ACHN (cell line): ENCODE results near the gene C2orf15.
"Not testable (repeated sequence)": the region's sequence is repeated elsewhere in the genome, so short reads cannot be mapped to it uniquely, and the experiment has no call there.

Source experiments
- DNase-seq: peaks from one replicate; pipeline ENCODE4 v3.0.0-alpha.2; 2015
- in situ Hi-C: cut with HindIII; loops from 2 replicates; pipeline ENCODE4 v1.10.0; 2017; ENCODE audit warnings: low sequenced_read_pairs, low pct_ligation_motif_present, low pct_unique_long_range_greater_than_20kb

C2orf15 gene, protein sequence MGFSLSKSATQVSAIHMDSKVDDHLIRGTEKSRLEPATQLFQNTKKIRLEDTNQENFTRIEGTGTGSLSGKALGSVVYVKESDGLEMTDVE

DNA sequence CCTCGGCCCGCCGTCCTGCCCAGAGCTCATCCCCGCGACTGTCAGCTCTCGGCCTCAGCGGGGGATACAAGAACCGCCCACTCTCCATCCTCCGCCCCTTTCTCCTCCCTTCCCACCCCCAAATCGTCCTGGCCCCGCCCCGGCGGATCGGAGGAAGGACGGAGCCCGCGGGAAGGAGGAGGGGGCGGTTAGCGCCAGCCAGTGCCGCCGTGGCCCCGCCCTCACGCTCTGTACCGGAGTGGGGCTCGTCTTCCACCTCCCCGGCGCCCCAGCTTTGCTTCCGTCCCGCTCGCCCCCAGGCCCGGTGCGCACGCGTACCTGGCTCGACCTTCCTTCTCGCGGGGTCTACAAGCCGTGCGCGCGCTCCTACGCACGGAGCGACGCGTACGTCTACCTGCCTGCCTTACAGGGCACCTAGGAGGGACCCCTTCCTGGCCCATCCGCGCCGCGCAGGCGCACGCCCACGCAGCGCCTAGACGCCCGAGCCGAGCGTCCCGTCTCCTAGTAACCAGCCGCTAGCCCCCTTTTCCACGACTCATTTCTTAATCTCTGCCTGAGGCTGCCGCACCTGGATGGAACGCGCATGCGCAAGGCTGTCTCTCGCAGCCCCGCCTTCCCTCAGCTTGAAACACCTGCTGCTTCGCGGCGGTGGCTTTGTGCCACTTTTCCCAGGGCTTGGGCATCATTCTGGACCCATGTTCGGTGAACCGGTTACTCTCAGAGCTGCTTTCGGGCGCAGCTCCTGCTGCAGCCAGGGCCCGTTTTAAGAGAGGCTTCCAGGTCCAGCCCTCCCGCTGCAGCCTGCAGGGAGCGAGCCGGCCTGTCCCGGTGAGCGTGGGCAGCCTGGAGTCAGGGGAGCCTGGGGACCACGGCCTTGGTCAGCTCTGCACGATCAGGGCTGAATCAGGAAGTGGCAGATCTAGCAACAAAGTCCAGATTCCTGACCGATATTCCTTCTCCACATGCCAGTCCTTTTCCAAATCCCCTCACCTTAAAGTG is at the start of gene C2orf15:
Gene C2orf15 (plus strand): TSS at position 598 of the 999 bp plus-strand sequence. CDS start 8,852 bp downstream, outside the sequence.
- in situ Hi-C loops: no loop called here

DNA sequence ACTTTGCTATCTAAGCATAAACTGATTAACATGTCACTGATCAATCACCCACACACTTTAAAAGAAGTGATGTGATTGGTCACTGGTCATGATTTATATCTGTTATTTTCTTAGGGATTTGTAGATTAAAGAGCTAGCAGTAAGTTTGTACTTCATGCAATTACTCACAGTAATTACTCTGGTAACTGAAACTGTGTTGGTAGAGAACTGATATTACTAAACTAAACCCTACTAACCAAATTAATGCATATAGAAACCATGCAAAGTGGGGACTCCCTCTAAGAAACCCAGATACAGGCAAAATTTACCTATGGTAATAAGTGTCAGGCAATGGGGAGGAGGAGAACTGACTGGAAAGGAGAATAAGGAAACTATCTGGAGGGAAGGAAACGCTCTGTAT is 44.8 kb upstream of the C2orf15 start:
- in situ Hi-C loops: no loop called here
- DNase-seq: no peak

More for the DNA sequence above, at the start of gene C2orf15:
- peak; percentile 96 for DNase-seq

DNA sequence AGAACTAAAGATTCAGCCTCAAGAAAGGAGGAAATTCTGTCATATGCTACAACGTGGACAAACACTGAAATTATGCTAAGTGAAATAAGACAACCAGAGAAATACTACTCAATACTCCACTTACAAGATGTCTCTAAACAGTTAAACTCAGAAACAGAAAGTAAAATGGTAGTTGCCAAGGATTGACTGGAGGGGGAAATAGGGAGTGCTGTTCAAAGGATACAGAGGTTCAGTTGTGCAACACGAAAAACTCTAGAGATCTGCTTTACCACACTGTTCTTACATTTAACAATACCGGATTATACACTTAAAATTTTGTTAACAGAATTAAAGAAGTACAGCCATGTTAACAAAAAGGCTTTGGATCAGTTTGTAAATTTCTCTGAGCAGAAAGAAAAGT is 39.8 kb upstream of the C2orf15 start:
- in situ Hi-C loops: no loop called here
- DNase-seq: peak; percentile 57

DNA sequence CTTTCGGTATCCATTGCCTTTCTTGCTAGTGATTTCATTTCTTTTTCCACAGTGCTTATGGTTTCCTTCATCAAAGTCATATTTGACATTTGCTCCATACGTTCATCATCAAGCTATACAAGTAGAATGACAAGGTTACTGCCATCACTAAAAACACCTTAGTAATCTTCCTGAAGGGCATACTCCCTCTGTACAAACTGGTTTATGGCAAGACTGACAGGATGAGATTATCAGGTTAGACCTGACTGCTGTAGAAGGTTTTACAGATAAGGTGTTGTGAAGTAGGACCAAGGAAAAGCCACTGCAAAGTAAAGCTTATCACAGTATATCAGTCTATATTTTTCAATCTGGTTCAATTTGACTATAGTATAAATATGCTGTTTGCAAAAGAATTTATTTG is 37.5 kb upstream of the C2orf15 start:
- in situ Hi-C loops: no loop called here

DNA sequence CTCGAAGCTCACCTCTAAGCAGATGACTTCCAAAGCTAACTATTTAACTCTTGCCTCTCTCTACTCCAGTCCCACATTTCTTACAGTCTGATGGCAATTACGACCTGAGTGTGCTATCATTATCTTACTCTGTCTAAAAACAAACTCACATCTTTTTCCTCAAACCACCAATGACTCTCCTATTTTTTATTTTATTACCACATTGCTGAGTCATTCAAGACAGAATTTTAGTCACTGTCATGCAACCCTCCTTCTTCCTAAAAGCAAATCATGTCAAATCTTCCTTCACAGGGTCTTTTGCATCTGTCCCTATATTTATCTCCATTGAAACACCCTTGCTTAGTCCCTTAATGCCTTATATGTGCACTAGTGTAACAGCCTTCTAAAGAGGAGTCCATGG is 34.6 kb upstream of the C2orf15 start:
- in situ Hi-C loops: no loop called here
- DNase-seq: no peak

More for the DNA sequence above, 37.5 kb upstream of the C2orf15 start:
- DNase-seq: no peak

DNA sequence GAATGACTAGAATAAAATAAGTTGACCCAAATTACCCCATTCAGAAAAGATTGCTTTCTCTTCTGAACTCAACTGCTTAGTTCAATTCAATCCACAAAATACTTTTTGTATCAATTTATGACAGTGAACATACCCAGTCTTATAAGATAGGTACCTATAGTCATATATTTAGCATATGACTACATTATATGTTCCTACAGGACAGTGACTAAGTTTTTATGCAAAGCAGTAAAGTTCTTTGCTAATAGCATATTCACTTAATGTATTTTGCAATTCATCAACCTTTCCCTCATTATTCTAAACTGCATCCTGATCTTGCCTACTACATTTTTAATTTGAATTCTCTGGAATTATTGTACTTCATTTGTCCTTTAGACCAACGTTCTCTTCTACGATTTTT is 30.3 kb upstream of the C2orf15 start:
- in situ Hi-C loops: no loop called here
- no peak for DNase-seq

DNA sequence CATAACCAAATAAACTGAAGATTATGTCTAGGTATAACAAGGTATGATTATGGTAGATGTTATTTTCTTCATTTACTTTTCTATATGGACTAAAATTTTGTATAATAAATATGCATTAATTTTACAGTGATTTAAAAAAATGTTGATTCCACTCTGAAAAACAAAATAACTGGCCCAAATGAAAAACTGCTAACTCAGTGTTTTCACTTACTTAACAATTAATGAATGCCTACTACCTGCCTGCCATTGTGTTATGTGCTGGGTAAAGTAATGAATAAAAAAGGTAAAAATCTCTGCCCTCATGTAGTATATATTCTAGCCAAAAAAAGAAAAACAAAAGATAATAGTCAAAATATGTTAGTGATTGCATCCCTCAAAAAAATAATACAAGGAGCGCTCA is 29.6 kb upstream of the C2orf15 start:
- in situ Hi-C loops: no loop called here

DNA sequence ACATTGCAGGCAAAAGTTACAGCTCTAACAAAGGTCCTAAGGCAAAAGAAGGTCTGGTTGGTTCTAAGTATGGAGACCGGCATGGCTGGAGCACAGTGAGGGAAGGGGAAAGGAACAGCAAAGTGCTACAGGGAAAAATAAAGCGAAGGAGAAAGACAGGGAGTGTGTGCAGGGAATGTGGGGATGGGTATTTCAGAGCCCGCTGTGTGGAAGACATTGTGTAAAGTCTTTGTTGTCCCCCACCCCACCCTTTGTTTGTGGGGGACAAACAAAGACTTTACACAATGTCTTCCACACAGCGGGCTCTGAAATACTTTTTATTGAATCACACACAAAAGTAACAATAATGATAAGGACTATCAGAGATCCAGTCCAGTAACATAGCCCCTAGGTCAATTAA is 28.9 kb upstream of the C2orf15 start:
- in situ Hi-C loops: no loop called here
- no peak for DNase-seq

More for the DNA sequence above, 29.6 kb upstream of the C2orf15 start:
- DNase-seq: no peak

DNA sequence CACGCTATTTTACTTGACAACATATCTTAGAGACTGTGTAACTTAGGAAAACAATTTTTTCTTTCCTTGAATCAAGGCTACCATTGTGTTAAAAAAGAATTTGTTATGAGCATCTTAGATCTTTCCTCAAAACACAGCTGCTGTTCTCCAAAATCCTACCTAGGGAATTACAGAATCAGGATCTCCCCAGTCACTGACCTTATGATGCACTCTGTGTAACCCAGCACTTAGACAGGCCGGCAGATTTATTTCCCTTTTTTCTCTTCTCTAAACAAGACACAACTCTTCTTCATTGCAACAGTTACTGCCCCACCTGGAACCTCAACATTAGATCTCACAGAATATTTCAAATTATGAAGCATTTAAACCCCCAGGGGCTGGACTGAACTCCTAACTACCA is 13.5 kb upstream of the C2orf15 start:
- in situ Hi-C loops: no loop called here
- DNase-seq: no peak

DNA sequence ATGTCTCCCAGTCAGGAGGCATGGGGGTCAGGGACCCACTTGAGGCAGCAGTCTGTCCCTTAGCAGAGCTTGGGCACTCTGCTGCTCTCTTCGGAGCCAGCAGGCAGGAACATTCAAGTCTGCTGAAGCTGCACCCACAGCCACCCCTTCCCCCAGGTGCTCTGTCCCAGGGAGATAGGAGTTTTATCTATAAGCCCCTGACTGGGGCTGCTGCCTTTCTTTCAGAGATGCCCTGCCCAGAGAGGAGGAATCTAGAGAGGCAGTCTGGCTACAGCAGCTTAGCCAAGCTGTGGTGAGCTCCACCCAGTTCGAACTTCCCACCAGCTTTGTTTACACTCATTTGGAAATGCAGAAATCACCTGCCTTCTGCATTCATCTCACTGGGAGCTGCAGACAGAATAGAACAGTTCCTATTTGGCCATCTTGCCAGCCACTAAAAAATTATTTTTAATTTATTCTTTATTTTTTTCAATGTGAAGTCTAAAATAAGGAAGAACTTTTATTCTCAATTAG is 6.4 kb upstream of the C2orf15 start:
- DNase-seq, in situ Hi-C loops: not testable (repeated sequence)

DNA sequence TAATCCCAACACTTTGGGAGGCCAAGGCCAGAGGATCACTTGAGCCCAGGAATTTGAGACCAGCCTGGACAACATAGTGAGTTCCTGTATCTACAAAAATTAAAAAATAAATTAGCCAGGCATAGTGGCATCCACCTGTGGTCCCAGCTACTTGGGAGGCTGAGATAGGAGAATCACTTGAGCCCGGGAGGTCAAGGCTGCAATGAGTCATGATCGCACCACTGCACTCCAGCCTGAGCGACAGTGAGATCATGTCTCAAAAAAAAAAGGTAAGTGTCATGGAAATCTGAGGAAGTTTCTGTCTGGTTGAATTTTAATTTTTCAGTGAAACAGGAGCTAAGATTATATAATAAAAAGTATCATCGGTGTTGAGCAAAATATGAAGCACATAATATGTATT is 2.5 kb upstream of the C2orf15 start:
- in situ Hi-C loops: no loop called here
- DNase-seq: peak; percentile 35

DNA sequence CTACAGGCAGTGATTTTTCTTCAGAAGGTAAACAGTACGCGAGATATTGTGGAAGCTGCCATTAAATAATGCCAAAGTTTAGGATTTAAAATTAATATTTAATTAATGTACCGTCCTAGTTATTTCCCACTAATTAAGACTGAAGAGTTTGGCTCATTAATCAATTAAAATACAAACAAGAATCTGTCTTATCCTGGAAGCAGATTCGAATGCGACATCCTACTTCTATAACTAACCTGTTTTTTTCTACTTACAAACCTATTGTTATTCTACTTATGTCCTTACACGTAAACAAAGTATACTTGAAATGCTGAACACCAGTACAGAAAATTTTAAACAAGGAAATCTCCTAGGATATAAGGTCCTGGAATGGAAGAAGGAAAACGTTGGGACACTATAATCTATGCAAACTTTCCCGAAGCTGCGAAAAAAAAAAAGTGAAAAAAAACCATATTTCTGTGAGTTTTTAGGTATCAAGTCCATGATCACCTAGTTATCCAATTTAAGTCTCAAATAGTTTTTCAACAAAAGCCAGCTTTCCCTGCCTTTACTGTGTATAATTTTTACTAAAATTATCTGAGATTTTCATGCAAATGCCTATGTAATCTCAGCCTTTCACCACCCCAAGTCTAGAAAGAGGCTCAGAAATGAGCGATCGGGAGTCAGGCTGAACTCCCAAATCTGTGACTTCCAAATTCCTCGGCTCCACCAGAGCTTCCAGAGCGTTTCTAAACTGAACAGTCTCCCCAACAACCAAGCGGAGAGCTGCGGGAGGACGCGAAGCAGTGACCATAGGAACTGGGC is 1.2 kb upstream of the C2orf15 start:
- peak; percentile 73 for DNase-seq
- in situ Hi-C loops: no loop called here

DNA sequence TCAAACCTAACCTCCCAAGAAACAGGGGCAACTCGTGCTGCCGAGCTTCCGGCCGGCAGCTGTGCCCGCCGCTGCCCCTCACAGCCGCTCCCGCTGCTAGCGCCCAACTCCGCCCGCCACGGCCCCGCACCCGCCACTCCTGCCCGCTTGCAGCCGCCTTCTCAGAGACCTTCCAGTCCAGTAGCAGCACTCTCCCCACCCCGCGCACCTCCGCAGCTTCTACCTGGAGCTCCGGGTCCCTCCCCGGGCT is 722 bp upstream of the C2orf15 start:
- in situ Hi-C loops: no loop called here
- DNase-seq: no peak

DNA sequence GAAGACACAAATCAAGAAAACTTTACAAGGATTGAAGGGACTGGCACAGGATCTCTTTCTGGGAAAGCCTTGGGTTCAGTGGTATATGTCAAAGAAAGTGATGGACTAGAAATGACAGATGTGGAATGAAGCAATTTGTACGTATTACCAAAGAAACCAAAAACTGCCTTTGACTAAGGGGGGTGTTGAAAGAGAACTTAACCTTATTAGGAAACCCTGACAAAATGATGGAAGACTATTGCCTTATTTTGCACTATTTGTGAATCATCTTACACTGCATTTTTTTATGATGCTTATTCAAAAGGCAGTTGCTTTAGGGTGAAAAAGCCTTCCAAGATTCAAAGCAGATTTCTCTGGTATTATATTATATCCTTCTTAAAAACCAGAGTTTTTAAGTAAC is 9.2 kb downstream of the C2orf15 start:
- in situ Hi-C loops: no loop called here
- DNase-seq: no peak

DNA sequence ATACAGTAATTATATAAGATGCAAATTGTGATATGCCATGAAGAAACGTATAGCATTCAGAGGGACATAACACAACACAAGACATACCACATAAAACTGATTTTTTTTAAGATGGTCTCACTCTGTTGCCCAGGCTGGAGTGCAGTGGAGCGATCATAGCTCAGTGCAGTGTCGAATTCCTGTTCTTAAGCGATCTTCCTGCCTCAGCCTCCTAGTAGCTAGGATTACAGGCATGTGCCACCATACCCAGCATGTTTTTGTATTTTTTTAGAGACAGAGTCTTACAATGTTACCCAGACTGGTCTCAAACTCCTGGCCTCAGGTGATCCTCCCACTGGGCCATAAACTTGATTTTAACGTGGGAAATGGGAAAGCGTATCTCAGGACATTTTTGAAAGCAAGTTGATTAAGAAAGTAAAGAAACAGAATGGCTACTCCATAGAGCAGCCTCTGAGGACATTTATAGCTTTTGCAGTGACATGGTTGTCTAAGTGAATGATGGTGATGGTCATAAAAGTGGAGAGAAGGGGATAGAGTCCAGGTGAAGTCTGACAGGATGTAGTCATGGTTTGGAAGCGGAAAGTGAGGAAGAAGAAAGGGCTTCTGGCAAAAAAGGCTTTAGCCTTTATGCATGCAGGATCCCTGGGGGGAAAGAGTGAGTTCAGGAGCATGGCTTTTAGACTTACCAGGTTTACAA is 10.8 kb downstream of the C2orf15 start:
- in situ Hi-C loops: no loop called here
- no peak for DNase-seq

DNA sequence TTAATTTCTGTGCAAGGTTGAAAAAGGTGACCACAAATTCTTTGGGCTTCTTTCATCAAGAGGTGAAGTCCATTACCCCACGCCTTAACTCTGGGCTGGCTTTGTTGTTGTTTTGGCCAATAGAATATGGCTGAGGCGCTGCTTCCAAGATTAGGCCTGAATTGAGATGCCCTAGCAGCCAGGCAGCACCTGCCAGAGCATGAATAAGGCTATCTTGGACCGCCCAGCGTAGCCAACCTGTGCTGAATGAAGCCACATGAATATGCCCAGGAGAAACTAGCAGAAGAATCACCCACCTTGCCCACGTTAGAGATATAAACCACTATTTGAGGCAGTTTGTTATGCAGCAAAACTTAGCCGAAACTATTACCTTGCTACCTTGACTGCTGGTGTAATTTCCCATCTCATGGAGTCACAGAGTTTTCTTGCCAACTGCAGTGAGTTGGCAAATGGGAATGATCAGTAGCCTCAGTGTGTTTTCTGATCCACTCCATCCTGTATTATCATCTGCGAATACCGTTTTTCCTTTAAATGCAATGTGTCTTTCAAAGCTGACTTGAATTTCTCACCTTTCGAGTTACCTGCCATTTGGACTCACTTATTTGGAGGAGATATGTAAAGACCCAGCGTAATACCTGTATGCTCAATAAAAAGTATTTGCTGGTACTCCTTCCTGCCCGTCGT is 12.6 kb downstream of the C2orf15 start:
- in situ Hi-C loops: no loop called here
- DNase-seq: peak; percentile 18

DNA sequence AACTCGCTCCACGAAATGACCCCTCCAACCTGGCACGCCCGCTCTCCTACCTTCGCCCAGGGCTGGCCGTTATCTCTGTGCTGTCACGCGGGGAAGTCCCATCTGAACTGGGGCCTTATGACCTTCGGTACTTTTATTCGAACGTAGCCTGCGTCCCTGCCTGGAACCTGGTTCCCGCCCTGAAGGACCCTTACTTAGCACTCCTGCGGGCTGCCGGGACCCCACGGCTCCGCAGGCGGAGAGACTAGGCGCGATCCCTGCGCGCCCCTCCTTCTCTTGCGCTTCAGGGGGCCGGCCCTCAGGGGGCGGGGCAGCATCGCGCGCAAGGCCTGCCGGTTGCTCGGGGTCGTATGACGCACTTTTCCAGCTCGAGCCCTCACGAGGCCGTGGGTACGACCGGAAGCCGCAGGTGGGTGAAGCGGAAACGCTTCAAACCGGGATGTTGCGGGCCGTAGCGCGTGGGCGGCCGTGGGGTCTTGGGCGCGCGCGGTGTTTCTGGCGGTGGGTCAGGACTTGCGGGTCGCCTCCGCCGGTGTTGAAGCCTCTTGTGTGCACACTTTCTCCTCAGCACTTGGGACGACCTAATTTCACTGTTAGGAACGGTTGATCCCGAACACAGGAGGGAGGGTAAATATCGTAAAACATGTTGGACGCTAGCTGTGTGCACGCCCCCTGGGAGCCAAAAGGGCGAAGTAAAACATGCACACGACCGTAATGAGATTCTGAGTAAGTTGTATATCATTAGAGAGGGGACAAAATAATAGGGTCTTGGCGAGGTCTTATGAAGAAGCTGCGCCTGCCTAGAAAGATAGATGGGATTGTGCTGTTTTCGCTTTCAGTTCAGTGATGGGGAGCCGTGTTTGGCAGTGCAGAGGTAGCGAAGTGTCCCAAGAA is 13.4 kb downstream of the C2orf15 start, which contains the start of the genes LIPT1 and TSGA10:
Gene LIPT1 (plus strand): TSS at position 325 of the 894 bp plus-strand sequence. CDS start 6,991 bp downstream, outside the sequence.
Gene TSGA10 (minus strand): TSS at position 300 of the 894 bp plus-strand sequence. CDS start 45,503 bp downstream, outside the sequence.
- DNase-seq: peak; percentile 96
- in situ Hi-C loops: no loop called here
